Measurements from ENCODE around the gene ACAD9.
A peak's percentile ranks its signal among the peaks of the same experiment; 100 is the strongest.

- TF ChIP-seq CEBPB (IDR thresholded peaks at IDR 0.05; ENCODE audit: borderline replicate concordance in 1 of 2, low read depth in 2 of 2, low read length in 2 of 2) = no peak
- TF ChIP-seq SMAD1 (IDR thresholded peaks at IDR 0.05; ENCODE audit: low read depth, partially characterized antibody) = no peak
- no peak for TF ChIP-seq FOXM1 (IDR thresholded peaks at IDR 0.05; ENCODE audit: low read depth, low read length)
- TF ChIP-seq CTCF (IDR thresholded peaks at IDR 0.05 in 2 of 3, conservative IDR thresholded peaks at IDR 0.05 in 1 of 3; ENCODE audit: control insufficient read depth in 2 of 3, extremely low read depth in 1 of 3, insufficient read depth in 1 of 3, low read depth in 3 of 3, low read length in 3 of 3) = peak; percentile 68 to 80 (median 71)
- TF ChIP-seq CBFB (IDR thresholded peaks at IDR 0.05; ENCODE audit: low read depth) = no peak
- no peak for TF ChIP-seq POLR2A (IDR thresholded peaks at IDR 0.05; ENCODE audit: low read depth, low read length)
- TF ChIP-seq EP300 (IDR thresholded peaks at IDR 0.05; ENCODE audit: borderline replicate concordance in 1 of 2, control insufficient read depth in 1 of 2, low read depth in 2 of 2, low read length in 2 of 2) = no peak
- no peak for TF ChIP-seq HDAC2 (IDR thresholded peaks at IDR 0.05)
- TF ChIP-seq BHLHE40 (IDR thresholded peaks at IDR 0.05; ENCODE audit: borderline replicate concordance in 1 of 2, low read depth in 2 of 2, low read length in 1 of 2) = no peak
- TF ChIP-seq POLR2AphosphoS5 (IDR thresholded peaks at IDR 0.05; ENCODE audit: low read length) = no peak
- no peak for TF ChIP-seq EZH2 (IDR thresholded peaks at IDR 0.05; ENCODE audit: borderline replicate concordance, control insufficient read depth, low read depth, low read length)
- TF ChIP-seq CBX5 (IDR thresholded peaks at IDR 0.05; ENCODE audit: low read depth) = no peak
- TF ChIP-seq STAT1 (conservative IDR thresholded peaks at IDR 0.05) = no peak
- no peak for TF ChIP-seq TAF1 (IDR thresholded peaks at IDR 0.05; ENCODE audit: borderline replicate concordance, low read depth, low read length)
These were observed 3.8 kb upstream of the ACAD9 start for GRCh38 chr3:128875556-128876120.

All from GM12878 (cell line).